ENCODE data around the gene EDRF1.
"Not testable (repeated sequence)": the region's sequence is repeated elsewhere in the genome, so short reads cannot be mapped to it uniquely, and the experiment has no call there.

Gene EDRF1

GRCh38 chr10:125709553-125710474 is 9.7 kb upstream of the EDRF1 start:
- no peak for DNase-seq

GRCh38 chr10:125711110-125711750 is 8.3 kb upstream of the EDRF1 start:
- DNase-seq: no peak

GRCh38 chr10:125714728-125715127 is 4.8 kb upstream of the EDRF1 start:
- DNase-seq: not testable (repeated sequence)

GRCh38 chr10:125720002-125720382 is 483 bp downstream of the EDRF1 start:
- DNase-seq: no peak

- DNase-seq: no peak
These were observed 1.5 kb downstream of the EDRF1 start for GRCh38 chr10:125721035-125721434.

GRCh38 chr10:125722811-125723210 is 3.3 kb downstream of the EDRF1 start:
- no peak for DNase-seq

GRCh38 chr10:125726914-125727313 is 7.4 kb downstream of the EDRF1 start:
- DNase-seq: no peak

- no peak for DNase-seq
These were observed 7.9 kb downstream of the EDRF1 start for GRCh38 chr10:125727436-125727835.

- DNase-seq: no peak
These were observed 14.6 kb downstream of the EDRF1 start for GRCh38 chr10:125734148-125734547.

- DNase-seq: no peak
These were observed 15.3 kb downstream of the EDRF1 start for GRCh38 chr10:125734823-125735222.

- DNase-seq: no peak
These were observed 18.7 kb downstream of the EDRF1 start for GRCh38 chr10:125738206-125738605.

- no peak for DNase-seq
These were observed 20.6 kb downstream of the EDRF1 start for GRCh38 chr10:125739994-125740679.

GRCh38 chr10:125742465-125742864 is 23.0 kb downstream of the EDRF1 start:
- DNase-seq: no peak

GRCh38 chr10:125744909-125745308 is 25.4 kb downstream of the EDRF1 start:
- DNase-seq: no peak

GRCh38 chr10:125747417-125747816 is 27.9 kb downstream of the EDRF1 start:
- no peak for DNase-seq

- no peak for DNase-seq
These were observed 36.7 kb downstream of the EDRF1 start for GRCh38 chr10:125756196-125756595.

- DNase-seq: no peak
These were observed 37.5 kb downstream of the EDRF1 start for GRCh38 chr10:125756853-125757487.

GRCh38 chr10:125757742-125758141 is 38.2 kb downstream of the EDRF1 start:
- no peak for DNase-seq

GRCh38 chr10:125761961-125762360 is 42.5 kb downstream of the EDRF1 start:
- no peak for DNase-seq

- DNase-seq: no peak
These were observed 43.5 kb downstream of the EDRF1 start for GRCh38 chr10:125762692-125763648.

GRCh38 chr10:125765835-125766234 is 46.3 kb downstream of the EDRF1 start:
- DNase-seq: no peak

- no peak for DNase-seq
These were observed 47.0 kb downstream of the EDRF1 start for GRCh38 chr10:125766511-125766910.

Data from CD4-positive, alpha-beta T cell treated with Interleukin-17A for 4 hours (primary cell).